Common myeloid progenitor, CD34-positive (primary cell): ENCODE results near the gene IFITM10.
A peak's percentile ranks its signal among the peaks of the same experiment; 100 is the strongest.

ENCODE experiments used
- CTCF ChIA-PET: fragments of 350-600 bp; sonication (Branson Sonifier 250); formaldehyde crosslinking; loops from one replicate; lab custom pipeline; 2021; ENCODE audit warnings: antibody characterized with exemption; lab: Charles Lee
- POLR2A ChIA-PET: fragments of 350-600 bp; sonication (Branson Sonifier 250); formaldehyde crosslinking; loops from one replicate; lab custom pipeline; 2021; ENCODE audit warnings: antibody characterized with exemption; lab: Charles Lee
- DNase-seq, 3 donors: peaks; one replicate each; pipeline versions ENCODE4 v3.0.0 to v3.0.0-alpha.2; 2013
- H3K27ac ChIP-seq, 2 experiments: 1 replicate in 1 of 2; 2 replicates in 1 of 2; pipeline ENCODE4 v1.7.0; 2013; ENCODE audit warnings: inconsistent platforms in 2 of 2, low read length in 2 of 2, mild to moderate bottlenecking in 2 of 2, low read depth in 1 of 2, moderate library complexity in 1 of 2; ENCODE audit not compliant: severe bottlenecking in 2 of 2, insufficient read depth in 1 of 2, poor library complexity in 1 of 2
- H3K27me3 ChIP-seq, 5 experiments: replicated peaks in 2 of 5; 1 replicate in 3 of 5; 2 replicates in 2 of 5; pipeline versions ENCODE4 v1.6.1 to v1.7.0; 2013; ENCODE audit warnings: low read length in 4 of 5, mild to moderate bottlenecking in 2 of 5, moderate library complexity in 2 of 5, inconsistent platforms in 1 of 5; ENCODE audit not compliant: insufficient read depth in 5 of 5, control insufficient read depth in 4 of 5
- H3K36me3 ChIP-seq, 4 experiments: 1 replicate in 2 of 4; 2 replicates in 2 of 4; pipeline versions ENCODE4 v1.6.1 to v1.7.0; 2013; ENCODE audit warnings: low read length in 3 of 4, control low read depth in 1 of 4, mild to moderate bottlenecking in 1 of 4; ENCODE audit not compliant: control insufficient read depth in 4 of 4, insufficient read depth in 4 of 4
- H3K4me1 ChIP-seq, 4 experiments: 1 replicate in 3 of 4; 2 replicates in 1 of 4; pipeline versions ENCODE4 v1.6.1 to v1.7.1; 2013; ENCODE audit warnings: low read length in 3 of 4, mild to moderate bottlenecking in 3 of 4, control low read depth in 1 of 4, inconsistent platforms in 1 of 4, moderate library complexity in 1 of 4; ENCODE audit not compliant: control insufficient read depth in 4 of 4, insufficient read depth in 4 of 4; ENCODE audit errors: control extremely low read depth in 1 of 4
- H3K4me3 ChIP-seq, 7 experiments: 1 replicate in 4 of 7; 2 replicates in 3 of 7; pipeline versions ENCODE4 v1.5.1 to v1.7.0; 2013; ENCODE audit warnings: mild to moderate bottlenecking in 7 of 7, low read length in 6 of 7, moderate library complexity in 6 of 7, inconsistent platforms in 2 of 7, low read depth in 2 of 7, control low read depth in 1 of 7; ENCODE audit not compliant: insufficient read depth in 4 of 7, control insufficient read depth in 1 of 7; ENCODE audit errors: extremely low read depth in 1 of 7
- H3K9me3 ChIP-seq, 5 experiments: 1 replicate in 4 of 5; 2 replicates in 1 of 5; pipeline versions ENCODE4 v1.6.1 to v1.7.1; 2013; ENCODE audit warnings: low read length in 4 of 5, mild to moderate bottlenecking in 2 of 5, inconsistent platforms in 1 of 5, low read depth in 1 of 5, moderate library complexity in 1 of 5; ENCODE audit not compliant: control insufficient read depth in 4 of 5, insufficient read depth in 2 of 5; ENCODE audit errors: control extremely low read depth in 1 of 5
- WGBS: methylation state at CpG from one replicate; pipeline ENCODE4 v1.1.5; 2013; ENCODE audit not compliant: insufficient coverage; 5-methylcytosine and 5-hydroxymethylcytosine counted together

Gene IFITM10

DNA sequence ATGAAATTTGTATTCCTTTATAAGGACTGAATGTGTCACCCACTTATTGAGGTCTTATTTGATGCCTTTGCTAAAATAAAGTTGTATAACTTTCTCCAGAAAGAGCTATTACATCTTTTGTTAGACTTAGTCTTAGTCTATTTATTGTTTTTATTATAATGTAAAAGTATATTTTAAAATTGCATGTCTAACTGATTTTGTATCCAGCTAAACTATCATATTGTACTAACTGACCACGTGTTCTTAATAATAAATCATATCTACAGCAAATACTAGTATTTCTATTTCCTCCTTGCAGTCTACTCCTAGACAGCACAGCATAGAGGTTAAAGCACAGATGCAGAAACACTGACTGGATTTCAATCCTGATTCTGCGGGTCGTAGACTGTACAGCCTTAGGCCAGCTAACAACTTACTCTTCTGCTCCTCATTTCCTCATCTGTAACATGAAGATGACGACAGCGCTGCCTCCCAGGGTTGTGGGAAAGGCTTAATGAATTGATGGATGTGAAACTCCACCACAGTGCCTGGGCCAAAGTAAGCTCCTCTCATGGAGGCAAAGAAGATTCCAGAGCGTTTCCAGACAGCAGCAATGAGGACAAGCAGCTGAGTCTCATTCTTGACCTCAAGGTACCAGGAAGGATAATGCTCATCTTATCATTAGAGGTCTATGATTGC lies 13.2 kb downstream of the IFITM10 start:
- WGBS, result 87% methylated on average over 6 of the region's 6 CpGs
- Histone ChIP-seq H3K9me3 (peaks cover 0 to 19% (median 13%) of the 10 kb centered on the region in 5 experiments), H3K4me3 (no peak overlapping the region), H3K27ac (no peak overlapping the region), H3K4me1 (peaks cover 0 to 20% (median 18%) of the 10 kb centered on the region in 4 experiments), H3K36me3 (no peaks in the 10 kb centered on the region), H3K27me3 (peaks cover 0 to 22% (median 5%) of the 10 kb centered on the region in 5 experiments)
- no peak for DNase-seq
- ChIA-PET CTCF (interaction anchor here (0.9 to 2.7 kb wide), 9 partner anchors 12 to 96 kb away, joined by 3 to 8 read pairs (median 4); no protein-coding TSS in a partner anchor), POLR2A (no interaction called here)

DNA sequence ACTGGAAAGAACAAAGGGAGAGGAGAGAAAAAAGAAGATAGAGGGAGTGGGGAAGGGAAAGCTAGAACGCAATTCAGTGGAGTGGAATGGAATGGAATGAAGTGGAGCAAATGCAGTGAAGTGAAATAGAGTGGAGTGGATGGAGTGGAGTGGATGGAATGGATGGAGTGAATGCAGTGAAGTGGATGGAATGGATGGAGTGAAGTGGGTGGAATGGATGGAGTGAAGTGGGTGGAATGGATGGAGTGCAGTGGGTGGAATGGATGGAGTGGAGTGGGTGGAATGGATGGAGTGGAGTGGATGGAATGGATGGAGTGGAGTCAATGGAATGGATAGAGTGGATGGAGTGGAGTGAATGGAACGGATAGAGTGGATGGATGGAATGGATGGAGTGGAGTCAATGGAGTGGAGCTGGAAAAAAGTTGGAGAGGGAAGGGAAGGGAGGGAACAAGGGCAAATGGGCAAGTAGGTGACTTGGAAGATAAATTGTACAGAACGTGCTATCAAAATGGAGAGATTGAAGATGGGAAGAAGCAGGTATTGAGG lies 13.9 kb downstream of the IFITM10 start:
- DNase-seq, result no peak
- Histone ChIP-seq H3K4me3 (no peak overlapping the region), H3K36me3 (no peaks in the 10 kb centered on the region), H3K9me3 (peaks cover 0 to 19% (median 13%) of the 10 kb centered on the region in 5 experiments), H3K27me3 (peaks cover 0 to 22% (median 5%) of the 10 kb centered on the region in 5 experiments), H3K4me1 (peaks cover 0 to 20% (median 18%) of the 10 kb centered on the region in 4 experiments), H3K27ac (no peak overlapping the region)
- WGBS, result 100% methylated on average over 2 of the region's 3 CpGs
- CTCF ChIA-PET, result interaction anchor here (0.9 to 2.7 kb wide), 4 partner anchors 19 to 97 kb away, joined by 3 to 8 read pairs (median 4); no protein-coding TSS in a partner anchor
- POLR2A ChIA-PET, result no interaction called here

DNA sequence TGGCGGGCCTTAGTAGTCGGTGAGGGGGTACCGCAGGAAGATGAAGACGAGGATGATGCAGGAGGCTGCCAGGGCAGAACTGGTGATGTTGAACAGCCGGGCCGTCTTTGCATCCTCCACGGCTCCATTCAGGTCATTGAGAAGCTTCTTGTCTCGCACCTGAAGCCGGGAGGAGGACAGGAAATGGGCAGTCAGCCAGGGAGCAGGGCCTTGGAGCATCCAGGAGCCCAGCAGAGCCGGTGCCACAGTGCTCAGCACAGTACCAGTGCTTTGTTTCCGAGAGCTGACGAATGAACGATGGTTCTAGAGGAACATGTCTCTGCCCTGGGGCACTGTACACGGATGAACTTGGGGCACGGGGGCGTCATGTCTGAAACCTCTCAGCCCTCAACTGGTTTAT lies 15.1 kb downstream of the IFITM10 start:
- CTCF ChIA-PET, result interaction anchor here (0.9 to 2.7 kb wide), 6 partner anchors 16 to 82 kb away, joined by 3 to 8 read pairs (median 3); no protein-coding TSS in a partner anchor
- WGBS, result 100% methylated on average over 14 of the region's 16 CpGs

DNA sequence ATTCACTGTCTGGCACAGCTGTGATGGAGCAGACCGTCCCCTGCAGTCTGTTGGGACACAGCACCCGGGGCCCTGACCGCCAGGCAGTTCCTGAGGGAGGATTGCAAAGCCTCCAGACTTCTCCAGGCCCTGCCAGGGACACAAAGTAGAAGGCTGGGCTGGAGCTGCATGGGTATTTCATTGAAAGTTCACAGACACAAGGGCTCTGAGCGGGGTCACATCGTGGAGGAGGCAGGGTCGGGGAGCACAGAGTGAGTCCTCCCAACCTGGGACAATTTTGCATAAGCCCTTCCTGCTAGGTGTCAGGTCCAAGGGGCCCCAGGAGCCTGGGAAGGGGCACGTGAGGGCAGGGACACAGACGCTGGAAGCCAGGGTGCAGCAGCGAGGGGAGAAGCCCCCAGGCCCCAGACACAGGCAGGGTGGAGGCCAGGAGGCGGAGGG lies 15.7 kb downstream of the IFITM10 start:
- Histone ChIP-seq H3K36me3 (no peaks in the 10 kb centered on the region), H3K27me3 (peaks cover 0 to 19% (median 5%) of the 10 kb centered on the region in 5 experiments), H3K9me3 (peaks cover 0 to 19% (median 13%) of the 10 kb centered on the region in 5 experiments), H3K27ac (no peak overlapping the region), H3K4me3 (no peak overlapping the region), H3K4me1 (peaks cover 2 to 32% (median 29%) of the 10 kb centered on the region in 4 experiments)
- CTCF ChIA-PET, result interaction anchor here (0.9 to 1.8 kb wide), 7 partner anchors 17 to 82 kb away, joined by 3 to 5 read pairs (median 3); no protein-coding TSS in a partner anchor
- no peak for DNase-seq
- 46% methylated on average over 9 of the region's 10 CpGs for WGBS
- POLR2A ChIA-PET, result interaction anchor here (0.6 to 1.0 kb wide), 3 partner anchors 18 to 56 kb away, joined by 3 to 4 read pairs (median 3); no protein-coding TSS in a partner anchor

More for the DNA sequence above, 15.1 kb downstream of the IFITM10 start:
- Histone ChIP-seq H3K9me3 (peaks cover 0 to 19% (median 13%) of the 10 kb centered on the region in 5 experiments), H3K4me3 (no peak overlapping the region), H3K36me3 (no peaks in the 10 kb centered on the region), H3K27me3 (peaks cover 0 to 22% (median 5%) of the 10 kb centered on the region in 5 experiments), H3K27ac (no peak overlapping the region), H3K4me1 (peaks cover 0 to 27% (median 22%) of the 10 kb centered on the region in 4 experiments)
- DNase-seq, result no peak
- POLR2A ChIA-PET, result no interaction called here

DNA sequence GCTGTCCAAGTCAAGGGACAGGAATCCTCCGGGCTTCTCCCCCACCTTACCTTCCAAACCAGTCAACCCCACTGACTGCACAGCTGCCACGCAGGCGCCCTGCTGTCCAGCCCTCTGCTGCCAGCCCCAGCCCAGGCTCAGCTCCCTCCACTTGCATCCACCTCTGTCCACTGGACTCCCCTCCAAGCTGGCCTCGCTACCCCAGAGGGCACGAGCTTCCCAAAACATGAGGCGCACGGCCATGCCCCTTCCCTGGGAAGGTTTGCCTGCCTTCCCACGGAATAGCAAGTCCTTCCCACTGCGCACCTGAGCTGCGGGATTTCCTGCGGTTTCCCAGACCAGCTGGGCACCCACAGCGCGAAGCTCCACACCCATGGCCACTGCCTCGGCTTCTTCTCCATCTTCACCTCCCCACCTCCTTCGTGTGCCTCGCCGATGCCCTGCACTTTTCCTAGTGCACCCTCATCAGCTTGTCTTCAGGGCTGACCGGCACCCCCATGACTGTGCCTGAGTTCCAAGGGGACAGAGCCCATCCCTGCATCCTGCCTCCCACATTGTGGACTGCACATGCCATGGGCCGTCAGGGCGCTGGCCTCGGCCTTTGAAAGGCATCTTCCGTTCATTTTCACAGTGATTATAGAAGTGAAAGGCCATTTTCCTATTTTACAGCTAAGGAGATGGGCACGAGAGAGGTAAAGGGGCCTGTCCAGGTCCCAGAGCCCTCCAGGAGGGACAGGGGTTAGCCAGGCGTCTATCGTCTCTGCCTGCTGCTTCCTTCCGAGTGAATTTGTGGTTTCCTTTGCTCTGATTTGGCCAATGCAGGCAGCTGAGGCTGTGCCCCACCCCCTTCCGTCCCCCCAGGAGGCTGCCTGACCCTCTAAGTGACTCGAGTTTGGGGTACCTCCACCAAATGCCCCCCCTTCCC lies 16.4 kb downstream of the IFITM10 start:
- Histone ChIP-seq H3K9me3 (peaks cover 0 to 19% (median 13%) of the 10 kb centered on the region in 5 experiments), H3K4me1 (peaks cover 2 to 38% (median 34%) of the 10 kb centered on the region in 4 experiments), H3K27ac (no peak overlapping the region), H3K27me3 (peaks cover 0 to 17% (median 5%) of the 10 kb centered on the region in 5 experiments), H3K4me3 (peak overlapping the region in 1 of 7 experiments; percentile 10), H3K36me3 (no peaks in the 10 kb centered on the region)
- ChIA-PET CTCF (interaction anchor here (0.8 to 1.8 kb wide), 11 partner anchors 14 to 99 kb away, joined by 3 to 5 read pairs (median 3); no protein-coding TSS in a partner anchor), POLR2A (interaction anchor here (0.6 to 1.0 kb wide), 3 partner anchors 19 to 56 kb away, joined by 3 to 4 read pairs (median 3); no protein-coding TSS in a partner anchor)
- 67% methylated on average over 25 of the region's 28 CpGs for WGBS
- peak in 2 of 3 donors; percentile 65 to 73 for DNase-seq

DNA sequence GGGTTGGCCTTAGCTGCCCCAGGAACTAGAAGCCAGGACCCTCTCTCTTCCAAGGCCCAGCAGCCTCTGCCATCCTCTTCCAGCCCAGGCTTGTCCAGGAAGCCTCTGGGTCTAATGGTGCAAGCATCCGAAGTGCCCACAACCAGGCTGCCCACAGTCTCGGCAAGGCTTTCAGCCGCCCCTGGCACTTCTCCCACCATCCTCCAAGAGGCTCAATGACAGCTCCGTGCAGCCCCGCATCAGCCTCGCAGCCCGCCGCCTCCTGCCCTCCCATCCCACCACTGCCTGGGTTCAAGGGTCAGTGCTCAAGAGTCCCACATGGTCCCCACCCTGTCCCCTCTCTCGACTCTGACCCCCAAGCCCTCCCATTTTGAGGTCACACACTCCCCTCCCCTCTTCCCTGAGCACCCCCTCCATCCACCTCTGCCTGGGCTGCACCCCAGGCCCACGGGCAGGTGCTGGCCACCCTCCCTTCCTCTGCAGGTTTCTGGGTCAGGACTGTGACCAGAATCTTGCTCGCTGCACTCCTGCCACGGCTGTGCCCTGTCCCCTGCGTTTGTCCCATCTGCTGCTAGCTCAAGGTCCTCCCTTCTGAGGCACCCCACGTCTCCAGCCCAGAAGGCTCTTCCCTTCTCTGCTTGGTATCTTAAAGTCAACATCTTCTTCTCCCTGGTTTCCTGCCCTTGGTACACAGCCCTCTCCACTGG lies 17.2 kb downstream of the IFITM10 start:
- H3K9me3 ChIP-seq, result peaks cover 0 to 19% (median 13%) of the 10 kb centered on the region in 5 experiments
- WGBS, result 84% methylated on average over 11 of the region's 14 CpGs
- POLR2A ChIA-PET, result no interaction called here
- H3K4me1 ChIP-seq, result peaks cover 5 to 45% (median 37%) of the 10 kb centered on the region in 4 experiments
- no peaks in the 10 kb centered on the region for H3K36me3 ChIP-seq
- DNase-seq, result no peak
- peaks cover 0 to 17% (median 3%) of the 10 kb centered on the region in 5 experiments for H3K27me3 ChIP-seq
- CTCF ChIA-PET, result interaction anchor here (0.8 to 1.8 kb wide), 9 partner anchors 9 to 100 kb away, joined by 3 to 5 read pairs (median 3); no protein-coding TSS in a partner anchor
- no peak overlapping the region for H3K4me3 ChIP-seq
- no peak overlapping the region for H3K27ac ChIP-seq
